CD4-positive, alpha-beta T cell treated with Interferon alpha-2 for 1 hour (primary cell): ENCODE data around the gene OR10G4.
"Not testable (repeated sequence)": the region's sequence is repeated elsewhere in the genome, so short reads cannot be mapped to it uniquely, and the experiment has no call there.

Source experiments
- DNase-seq, 2 donors: peaks; one replicate each; pipeline ENCODE4 v3.0.0-alpha.2; 2020 to 2022

OR10G4 gene

GRCh38 chr11:124012697-124013096 lies at the start of gene OR10G4:
OR10G4 (plus strand) TSS chr11:124012997; CDS start chr11:124015575, 2,578 bp downstream.
- DNase-seq, result no peak

- DNase-seq, result no peak
Observed at GRCh38 chr11:123973816-123974215, 39.0 kb upstream of the OR10G4 start.

- DNase-seq, result no peak
Observed at GRCh38 chr11:123976770-123977560, 35.8 kb upstream of the OR10G4 start.

- DNase-seq, result no peak
Observed at GRCh38 chr11:123977731-123978347, 35.0 kb upstream of the OR10G4 start, which contains the start of gene OR10S1. OR10S1 (minus strand) TSS chr11:123977781; CDS start chr11:123977664, 117 bp downstream.

GRCh38 chr11:123979311-123979710 lies 33.5 kb upstream of the OR10G4 start:
- no peak for DNase-seq

GRCh38 chr11:123995119-123995518 lies 17.7 kb upstream of the OR10G4 start, which contains the start of gene OR10G6:
OR10G6 (minus strand) TSS chr11:123995161; CDS start chr11:123995161, 0 bp downstream.
- no peak for DNase-seq

GRCh38 chr11:124015837-124016236 lies 3.0 kb downstream of the OR10G4 start:
- DNase-seq, result not testable (repeated sequence)

- DNase-seq, result no peak
Observed at GRCh38 chr11:124026498-124026897, 13.7 kb downstream of the OR10G4 start, which contains the start of gene OR10G8. OR10G8 (plus strand) TSS chr11:124026798; CDS start chr11:124029623, 2,825 bp downstream.

GRCh38 chr11:124036666-124037065 lies 23.9 kb downstream of the OR10G4 start:
- no peak for DNase-seq

- no peak for DNase-seq
Observed at GRCh38 chr11:124039557-124039956, 26.8 kb downstream of the OR10G4 start.

GRCh38 chr11:124041254-124041653 lies 28.5 kb downstream of the OR10G4 start, which contains the start of gene OR10G7:
OR10G7 (minus strand) TSS chr11:124041325; CDS start chr11:124039001, 2,324 bp downstream.
- DNase-seq, result no peak

GRCh38 chr11:124043420-124043819 lies 30.6 kb downstream of the OR10G4 start:
- DNase-seq, result no peak

GRCh38 chr11:124050748-124051147 lies 38.0 kb downstream of the OR10G4 start:
- DNase-seq, result no peak

- DNase-seq, result no peak
Observed at GRCh38 chr11:124052966-124053365, 40.2 kb downstream of the OR10G4 start.
